Panc1 (cell line): ENCODE data around the gene ABCG2.

Experiments
- CTCF ChIP-seq: fragments of 450-650 bp; IDR thresholded peaks from 2 replicates; pipeline ENCODE4 v1.5.1; 2017; ENCODE audit warnings: mild to moderate bottlenecking
- TF ChIP-seq, protein P1 (sequence below), 2 experiments: IDR thresholded peaks; 2 replicates each; pipeline ENCODE4 v1.6.1; 2011 to 2012; ENCODE audit warnings: low read depth in 2 of 2, control low read depth in 1 of 2, low read length in 1 of 2, mild to moderate bottlenecking in 1 of 2, moderate library complexity in 1 of 2; ENCODE audit not compliant: insufficient read depth in 1 of 2

- TF ChIP-seq CTCF: no peak
- TF ChIP-seq, protein P1, sequence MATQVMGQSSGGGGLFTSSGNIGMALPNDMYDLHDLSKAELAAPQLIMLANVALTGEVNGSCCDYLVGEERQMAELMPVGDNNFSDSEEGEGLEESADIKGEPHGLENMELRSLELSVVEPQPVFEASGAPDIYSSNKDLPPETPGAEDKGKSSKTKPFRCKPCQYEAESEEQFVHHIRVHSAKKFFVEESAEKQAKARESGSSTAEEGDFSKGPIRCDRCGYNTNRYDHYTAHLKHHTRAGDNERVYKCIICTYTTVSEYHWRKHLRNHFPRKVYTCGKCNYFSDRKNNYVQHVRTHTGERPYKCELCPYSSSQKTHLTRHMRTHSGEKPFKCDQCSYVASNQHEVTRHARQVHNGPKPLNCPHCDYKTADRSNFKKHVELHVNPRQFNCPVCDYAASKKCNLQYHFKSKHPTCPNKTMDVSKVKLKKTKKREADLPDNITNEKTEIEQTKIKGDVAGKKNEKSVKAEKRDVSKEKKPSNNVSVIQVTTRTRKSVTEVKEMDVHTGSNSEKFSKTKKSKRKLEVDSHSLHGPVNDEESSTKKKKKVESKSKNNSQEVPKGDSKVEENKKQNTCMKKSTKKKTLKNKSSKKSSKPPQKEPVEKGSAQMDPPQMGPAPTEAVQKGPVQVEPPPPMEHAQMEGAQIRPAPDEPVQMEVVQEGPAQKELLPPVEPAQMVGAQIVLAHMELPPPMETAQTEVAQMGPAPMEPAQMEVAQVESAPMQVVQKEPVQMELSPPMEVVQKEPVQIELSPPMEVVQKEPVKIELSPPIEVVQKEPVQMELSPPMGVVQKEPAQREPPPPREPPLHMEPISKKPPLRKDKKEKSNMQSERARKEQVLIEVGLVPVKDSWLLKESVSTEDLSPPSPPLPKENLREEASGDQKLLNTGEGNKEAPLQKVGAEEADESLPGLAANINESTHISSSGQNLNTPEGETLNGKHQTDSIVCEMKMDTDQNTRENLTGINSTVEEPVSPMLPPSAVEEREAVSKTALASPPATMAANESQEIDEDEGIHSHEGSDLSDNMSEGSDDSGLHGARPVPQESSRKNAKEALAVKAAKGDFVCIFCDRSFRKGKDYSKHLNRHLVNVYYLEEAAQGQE (IDR thresholded peaks at IDR 0.05; ENCODE audit: insufficient read depth in 1 of 2, low read depth in 2 of 2, low read length in 1 of 2): no peak
Observed at GRCh38 chr4:88171206-88171605, 12.8 kb upstream of the ABCG2 start.
